ENCODE data around the gene PDE3B.

DNA sequence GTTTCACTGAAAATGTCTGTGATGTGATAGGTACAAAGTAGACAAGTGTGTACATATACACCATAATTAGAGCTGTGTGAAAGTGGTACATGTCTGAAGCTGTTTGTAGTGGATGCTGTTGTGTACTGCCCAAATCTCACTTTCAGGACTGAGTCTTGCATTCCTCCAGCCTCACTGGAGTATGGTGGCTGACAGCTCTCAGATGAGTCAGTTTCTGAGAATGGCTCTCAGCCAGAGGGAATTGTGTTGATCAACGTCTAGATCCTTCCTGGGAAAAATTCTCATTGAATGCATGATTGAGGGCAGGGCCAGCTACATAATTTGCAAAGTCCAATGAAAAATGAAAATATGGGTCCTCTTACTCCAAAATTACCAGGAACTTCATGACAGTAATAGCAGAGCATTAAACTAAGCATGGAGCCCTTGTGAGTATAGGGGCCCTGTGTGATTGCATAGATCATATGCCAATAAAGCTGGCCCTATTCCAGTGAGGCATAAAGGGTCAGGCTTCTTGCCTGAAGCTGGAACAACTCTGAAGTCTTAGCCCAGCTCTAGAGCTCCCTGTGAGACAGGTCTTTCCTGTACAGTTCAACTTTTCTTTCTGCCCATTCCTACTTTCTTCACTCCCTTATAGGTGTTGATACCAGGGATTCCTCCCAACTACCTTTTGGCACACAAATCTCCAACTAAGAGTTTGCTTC, 259.2 kb downstream of the PDE3B start:
- no peak for TF ChIP-seq POLR2A (IDR thresholded peaks at IDR 0.05)
- TF ChIP-seq, protein P1, sequence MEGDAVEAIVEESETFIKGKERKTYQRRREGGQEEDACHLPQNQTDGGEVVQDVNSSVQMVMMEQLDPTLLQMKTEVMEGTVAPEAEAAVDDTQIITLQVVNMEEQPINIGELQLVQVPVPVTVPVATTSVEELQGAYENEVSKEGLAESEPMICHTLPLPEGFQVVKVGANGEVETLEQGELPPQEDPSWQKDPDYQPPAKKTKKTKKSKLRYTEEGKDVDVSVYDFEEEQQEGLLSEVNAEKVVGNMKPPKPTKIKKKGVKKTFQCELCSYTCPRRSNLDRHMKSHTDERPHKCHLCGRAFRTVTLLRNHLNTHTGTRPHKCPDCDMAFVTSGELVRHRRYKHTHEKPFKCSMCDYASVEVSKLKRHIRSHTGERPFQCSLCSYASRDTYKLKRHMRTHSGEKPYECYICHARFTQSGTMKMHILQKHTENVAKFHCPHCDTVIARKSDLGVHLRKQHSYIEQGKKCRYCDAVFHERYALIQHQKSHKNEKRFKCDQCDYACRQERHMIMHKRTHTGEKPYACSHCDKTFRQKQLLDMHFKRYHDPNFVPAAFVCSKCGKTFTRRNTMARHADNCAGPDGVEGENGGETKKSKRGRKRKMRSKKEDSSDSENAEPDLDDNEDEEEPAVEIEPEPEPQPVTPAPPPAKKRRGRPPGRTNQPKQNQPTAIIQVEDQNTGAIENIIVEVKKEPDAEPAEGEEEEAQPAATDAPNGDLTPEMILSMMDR (IDR thresholded peaks at IDR 0.05), result no peak

Data from heart left ventricle (tissue), 13 donors.